Calu3 (cell line): ENCODE data around the gene SGK1. TPM values are rescaled to one million over a fixed set of nuclear protein-coding genes. Genes with fewer than 3 reads are reported as not detected.

Experiments
- BruUV-seq: library from RNA; stranded (reverse); fragments of 400-500 nt; replicated peaks from 2 replicates; lab custom pipeline; 2021; lab: Mats Ljungman, UMichigan
- CTCF ChIA-PET: fragments of 300-600 bp; sonication (Branson Sonifier 250); formaldehyde crosslinking; loops from one replicate; lab custom pipeline; 2022; ENCODE audit warnings: antibody characterized with exemption; lab: Charles Lee
- DNase-seq: peaks from one replicate; pipeline ENCODE4 v3.0.0; 2022
- H3K27ac Mint-ChIP-seq: one replicate; pipeline ENCODE4 v1.8.0; 2022; ENCODE audit warnings: mixed read lengths; ENCODE audit not compliant: unreplicated experiment
- H3K27me3 Mint-ChIP-seq: one replicate; pipeline ENCODE4 v1.8.0; 2022; ENCODE audit warnings: mixed read lengths; ENCODE audit not compliant: unreplicated experiment
- H3K36me3 Mint-ChIP-seq: one replicate; pipeline ENCODE4 v1.8.0; 2022; ENCODE audit warnings: mild to moderate bottlenecking, moderate library complexity, mixed read lengths; ENCODE audit not compliant: insufficient read depth, unreplicated experiment
- H3K4me1 Mint-ChIP-seq: one replicate; pipeline ENCODE4 v1.8.0; 2022; ENCODE audit warnings: mild to moderate bottlenecking, low read depth, mixed read lengths; ENCODE audit not compliant: unreplicated experiment
- H3K4me3 Mint-ChIP-seq: one replicate; pipeline ENCODE4 v1.8.0; 2022; ENCODE audit warnings: mild to moderate bottlenecking, low read depth, moderate library complexity, mixed read lengths; ENCODE audit not compliant: unreplicated experiment
- H3K9me3 Mint-ChIP-seq: one replicate; pipeline ENCODE4 v1.8.0; 2022; ENCODE audit warnings: low read depth, mixed read lengths; ENCODE audit not compliant: unreplicated experiment
- CTCF ChIP-seq: fragments of 200-600 bp; IDR thresholded peaks from one replicate; pipeline ENCODE4 v1.8.0; 2022; ENCODE audit warnings: antibody characterized with exemption; ENCODE audit not compliant: unreplicated experiment
- intact Hi-C: fragments of 100-400 bp; cut with micrococcal nuclease; formaldehyde crosslinking; loops from one replicate; pipeline ENCODE4 v1.10.0; 2022; ENCODE audit not compliant: unreplicated experiment
- total RNA-seq: library from RNA; stranded (reverse); gene quantifications from 2 replicates; pipeline ENCODE4 v1.2.3, GENCODE V29; 2022

The SGK1 gene
- total RNA-seq, 1 experiment from 2014 or later = 21.8 TPM

- Mint-ChIP-seq H3K27me3 (no peaks in the 10 kb centered on the region), H3K4me3 (no peak overlapping the region), H3K36me3 (no peaks in the 10 kb centered on the region), H3K9me3 (no peaks in the 10 kb centered on the region), H3K4me1 (peaks cover 27% of the 10 kb centered on the region), H3K27ac (no peak overlapping the region)
- DNase-seq = no peak
- no TSS peak for BruUV-seq
- CTCF ChIA-PET = no interaction called here
- intact Hi-C loops = no loop called here
- no peak for TF ChIP-seq CTCF
These were observed 66.6 kb downstream of the SGK1 start for GRCh38 chr6:134251320-134251719.

GRCh38 chr6:134250776-134251175 lies 67.1 kb downstream of the SGK1 start:
- no peak overlapping the region for H3K27ac Mint-ChIP-seq
- CTCF ChIA-PET = no interaction called here
- H3K27me3 Mint-ChIP-seq = no peaks in the 10 kb centered on the region
- BruUV-seq = no TSS peak
- intact Hi-C loops = no loop called here
- TF ChIP-seq CTCF = no peak
- H3K36me3 Mint-ChIP-seq = no peaks in the 10 kb centered on the region
- DNase-seq = no peak
- H3K4me3 Mint-ChIP-seq = no peak overlapping the region
- no peaks in the 10 kb centered on the region for H3K9me3 Mint-ChIP-seq
- H3K4me1 Mint-ChIP-seq = peaks cover 27% of the 10 kb centered on the region

DNA sequence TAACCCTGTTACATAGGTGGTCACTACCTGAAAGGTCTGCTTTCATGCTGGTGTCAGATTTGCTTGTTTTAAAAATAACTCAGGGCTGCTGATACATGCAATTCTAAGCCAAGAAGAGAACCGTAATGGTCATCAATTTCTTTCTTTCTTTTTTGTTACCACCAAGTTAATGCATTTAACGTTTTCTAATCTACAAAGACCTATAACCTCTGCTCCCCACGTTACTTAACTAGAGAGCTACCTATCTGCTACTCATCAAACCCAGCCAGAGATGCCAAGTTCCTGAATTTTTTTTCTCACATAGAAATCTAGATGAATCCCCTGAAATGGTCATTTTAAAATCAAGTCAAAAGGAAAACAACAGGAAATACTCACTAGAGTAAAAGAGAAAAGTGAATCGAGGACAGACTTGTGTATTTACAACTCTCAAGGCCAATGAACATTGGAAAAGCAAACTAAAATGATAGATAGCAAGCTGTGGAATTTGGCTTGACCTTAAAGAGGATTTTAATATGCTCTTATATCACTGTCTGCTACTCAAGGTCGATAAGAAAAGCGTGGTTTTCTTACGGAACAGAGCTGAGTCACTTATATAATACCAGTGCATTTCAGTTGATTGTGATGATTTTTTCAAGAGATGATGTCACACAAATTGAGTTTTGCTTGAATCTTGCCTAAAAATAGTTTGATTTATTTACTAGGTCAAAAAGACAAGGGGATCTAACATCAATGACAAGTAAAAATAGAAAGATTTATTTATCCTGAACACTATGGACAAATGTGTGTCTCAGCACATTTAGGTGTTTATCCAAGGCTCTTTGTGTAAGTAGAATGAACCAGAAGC lies 67.9 kb downstream of the SGK1 start:
- intact Hi-C loops = no loop called here
- no peak for TF ChIP-seq CTCF
- H3K27me3 Mint-ChIP-seq = no peaks in the 10 kb centered on the region
- BruUV-seq = no TSS peak
- no peaks in the 10 kb centered on the region for H3K9me3 Mint-ChIP-seq
- CTCF ChIA-PET = interaction anchor here (0.5 kb wide), 1 partner anchor 282 kb away, joined by 5 read pairs; no protein-coding TSS in a partner anchor
- H3K4me1 Mint-ChIP-seq = peaks cover 27% of the 10 kb centered on the region
- no peaks in the 10 kb centered on the region for H3K36me3 Mint-ChIP-seq
- peak overlapping the region; percentile 41 for H3K27ac Mint-ChIP-seq
- no peak overlapping the region for H3K4me3 Mint-ChIP-seq
- no peak for DNase-seq

- Mint-ChIP-seq H3K36me3 (no peaks in the 10 kb centered on the region), H3K27ac (no peak overlapping the region), H3K4me1 (peaks cover 27% of the 10 kb centered on the region), H3K27me3 (no peaks in the 10 kb centered on the region), H3K4me3 (no peak overlapping the region), H3K9me3 (no peaks in the 10 kb centered on the region)
- no peak for TF ChIP-seq CTCF
- intact Hi-C loops = no loop called here
- DNase-seq = no peak
- CTCF ChIA-PET = interaction anchor here (0.5 kb wide), 1 partner anchor 283 kb away, joined by 5 read pairs; no protein-coding TSS in a partner anchor
- no TSS peak for BruUV-seq
These were observed 68.6 kb downstream of the SGK1 start for GRCh38 chr6:134249239-134249758.
